ENCODE results near the gene NOS1AP. TPM values are rescaled to one million over a fixed set of nuclear protein-coding genes. Genes with fewer than 3 reads are reported as not detected.

NOS1AP gene
- total RNA-seq, 4 donors from 2014 or later: 0.99 to 9.0 (median 4.0) TPM

- 64% methylated on average over 3 of the region's 3 CpGs for WGBS
- no peak overlapping the region for H3K27ac ChIP-seq (replicated peaks in 1 of 4)
- TF ChIP-seq POLR2AphosphoS5 (IDR thresholded peaks at IDR 0.05) (no peak), POLR2A (IDR thresholded peaks at IDR 0.05; ENCODE audit: low read depth) (no peak), EP300 (IDR thresholded peaks at IDR 0.05) (no peak)
- TF ChIP-seq, protein P1, sequence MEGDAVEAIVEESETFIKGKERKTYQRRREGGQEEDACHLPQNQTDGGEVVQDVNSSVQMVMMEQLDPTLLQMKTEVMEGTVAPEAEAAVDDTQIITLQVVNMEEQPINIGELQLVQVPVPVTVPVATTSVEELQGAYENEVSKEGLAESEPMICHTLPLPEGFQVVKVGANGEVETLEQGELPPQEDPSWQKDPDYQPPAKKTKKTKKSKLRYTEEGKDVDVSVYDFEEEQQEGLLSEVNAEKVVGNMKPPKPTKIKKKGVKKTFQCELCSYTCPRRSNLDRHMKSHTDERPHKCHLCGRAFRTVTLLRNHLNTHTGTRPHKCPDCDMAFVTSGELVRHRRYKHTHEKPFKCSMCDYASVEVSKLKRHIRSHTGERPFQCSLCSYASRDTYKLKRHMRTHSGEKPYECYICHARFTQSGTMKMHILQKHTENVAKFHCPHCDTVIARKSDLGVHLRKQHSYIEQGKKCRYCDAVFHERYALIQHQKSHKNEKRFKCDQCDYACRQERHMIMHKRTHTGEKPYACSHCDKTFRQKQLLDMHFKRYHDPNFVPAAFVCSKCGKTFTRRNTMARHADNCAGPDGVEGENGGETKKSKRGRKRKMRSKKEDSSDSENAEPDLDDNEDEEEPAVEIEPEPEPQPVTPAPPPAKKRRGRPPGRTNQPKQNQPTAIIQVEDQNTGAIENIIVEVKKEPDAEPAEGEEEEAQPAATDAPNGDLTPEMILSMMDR (IDR thresholded peaks at IDR 0.05): no peak
- no peak for DNase-seq (ENCODE audit: extremely low spot score)
- no peaks in the 10 kb centered on the region for H3K9me3 ChIP-seq
- H3K36me3 ChIP-seq: no peaks in the 10 kb centered on the region
- intact Hi-C loops (cut with DNase I): no loop called here
- no peaks in the 10 kb centered on the region for H3K27me3 ChIP-seq
- no peak overlapping the region for H3K4me3 ChIP-seq
- H3K4me1 ChIP-seq: peaks cover 0 to 4% (median 0%) of the 10 kb centered on the region in 4 donors
Measured at GRCh38 chr1:162142968-162143367, 73.5 kb downstream of the NOS1AP start.

DNA sequence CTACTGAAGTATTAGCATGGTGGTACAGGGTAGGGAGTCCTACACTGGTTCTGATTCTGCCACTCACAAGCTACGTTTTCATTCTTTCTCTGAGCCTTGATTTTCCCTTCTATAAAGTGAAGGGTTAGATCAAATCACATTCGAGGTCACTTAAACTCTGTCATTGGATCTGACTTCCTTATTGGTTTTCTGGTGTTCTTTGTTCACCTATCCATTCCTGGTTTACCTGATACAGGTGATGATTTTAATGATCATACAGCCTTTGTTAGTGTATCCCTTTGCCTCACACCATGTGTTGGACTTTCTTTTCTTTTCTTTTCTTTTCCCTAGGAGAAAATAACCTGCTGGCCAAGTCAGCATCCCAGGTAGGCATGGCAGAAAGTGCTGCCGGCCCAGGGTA, 74.8 kb downstream of the NOS1AP start:
- no peaks in the 10 kb centered on the region for H3K36me3 ChIP-seq
- no peaks in the 10 kb centered on the region for H3K4me1 ChIP-seq
- DNase-seq (ENCODE audit: extremely low spot score): no peak
- no peaks in the 10 kb centered on the region for H3K9me3 ChIP-seq
- H3K27ac ChIP-seq (replicated peaks in 1 of 4): no peak overlapping the region
- TF ChIP-seq EP300 (IDR thresholded peaks at IDR 0.05) (no peak), POLR2AphosphoS5 (IDR thresholded peaks at IDR 0.05) (no peak), POLR2A (IDR thresholded peaks at IDR 0.05; ENCODE audit: low read depth) (no peak)
- TF ChIP-seq, protein P1 (IDR thresholded peaks at IDR 0.05): no peak
- WGBS: 63% methylated on average over 3 of the region's 3 CpGs
- no peak overlapping the region for H3K4me3 ChIP-seq
- intact Hi-C loops (cut with DNase I): no loop called here
- no peaks in the 10 kb centered on the region for H3K27me3 ChIP-seq

DNA sequence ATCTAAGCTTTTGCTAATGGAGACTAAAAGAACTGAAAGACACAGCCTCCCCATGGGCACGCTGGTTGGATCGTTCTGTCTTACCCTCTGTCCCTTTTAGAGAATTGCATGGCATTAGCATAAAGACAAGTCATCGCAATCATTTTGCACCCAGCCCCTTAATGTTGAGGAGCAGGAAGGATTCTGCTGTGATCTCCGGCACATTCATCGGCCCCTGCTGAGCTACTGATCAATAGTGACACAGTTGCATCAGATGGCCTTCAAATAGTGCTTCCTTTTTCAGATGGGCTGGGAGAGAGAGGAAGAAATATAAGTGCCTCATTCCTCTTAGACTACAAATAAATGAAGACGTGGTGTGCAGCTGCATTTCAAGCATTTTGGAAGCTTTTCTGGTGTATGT, 75.4 kb downstream of the NOS1AP start:
- no peak overlapping the region for H3K4me3 ChIP-seq
- intact Hi-C loops (cut with DNase I): no loop called here
- peak; percentile 68 for DNase-seq (ENCODE audit: extremely low spot score)
- TF ChIP-seq POLR2AphosphoS5 (IDR thresholded peaks at IDR 0.05): no peak
- TF ChIP-seq POLR2A (IDR thresholded peaks at IDR 0.05; ENCODE audit: low read depth): no peak
- TF ChIP-seq, protein P1 (IDR thresholded peaks at IDR 0.05): no peak
- TF ChIP-seq EP300 (IDR thresholded peaks at IDR 0.05): no peak
- H3K27ac ChIP-seq (replicated peaks in 1 of 4): no peak overlapping the region
- no peaks in the 10 kb centered on the region for H3K36me3 ChIP-seq
- H3K9me3 ChIP-seq: no peaks in the 10 kb centered on the region
- no peaks in the 10 kb centered on the region for H3K4me1 ChIP-seq
- 85% methylated on average over 6 of the region's 6 CpGs for WGBS
- H3K27me3 ChIP-seq: no peaks in the 10 kb centered on the region

GRCh38 chr1:162145280-162145965, 75.9 kb downstream of the NOS1AP start:
- Histone ChIP-seq H3K27ac (replicated peaks in 1 of 4) (no peak overlapping the region), H3K4me3 (no peak overlapping the region)

More at GRCh38 chr1:162145280-162145965, 75.9 kb downstream of the NOS1AP start:
- TF ChIP-seq POLR2AphosphoS5 (IDR thresholded peaks at IDR 0.05): no peak
- no peak for TF ChIP-seq POLR2A (IDR thresholded peaks at IDR 0.05; ENCODE audit: low read depth)
- TF ChIP-seq EP300 (IDR thresholded peaks at IDR 0.05): no peak
- TF ChIP-seq, protein P1 (IDR thresholded peaks at IDR 0.05): no peak
- intact Hi-C loops (cut with DNase I): no loop called here
- Histone ChIP-seq H3K9me3 (no peaks in the 10 kb centered on the region), H3K27me3 (no peaks in the 10 kb centered on the region), H3K4me1 (no peaks in the 10 kb centered on the region), H3K36me3 (no peaks in the 10 kb centered on the region)
- 83% methylated on average over 11 of the region's 11 CpGs for WGBS
- peak; percentile 42 for DNase-seq (ENCODE audit: extremely low spot score)

Measured in esophagus muscularis mucosa (tissue), 4 donors.